ENCODE results near the gene ACVR1.

DNA sequence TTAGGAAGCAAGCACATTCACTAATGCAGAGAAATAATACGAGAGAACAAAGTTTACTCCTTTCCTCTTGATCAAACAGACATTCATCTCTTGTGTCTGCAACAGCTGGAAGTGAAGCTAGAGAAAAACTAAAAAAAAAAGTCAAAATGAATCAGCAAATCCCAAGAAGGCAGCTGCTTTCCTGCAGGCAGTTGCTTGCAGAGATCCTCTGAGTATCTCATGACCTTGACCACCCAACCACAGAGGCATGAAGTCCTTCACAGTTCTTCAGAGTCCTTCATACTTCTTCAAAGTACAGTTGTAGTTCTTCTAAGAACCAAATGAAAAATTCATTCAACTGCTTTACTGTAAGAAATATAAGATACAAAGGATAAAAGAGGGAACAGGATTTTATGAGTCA is 150.3 kb downstream of the ACVR1 start:
- TF ChIP-seq CTCF (IDR thresholded peaks at IDR 0.05), result no peak
- TF ChIP-seq EP300 (IDR thresholded peaks at IDR 0.05), result no peak
